Natural killer cell treated with Interleukin-12 subunit alpha and Interleukin-12 subunit beta and Interleukin-15 and Interleukin-18, amount 100 ng/mL, for 72 hours (primary cell): ENCODE data around the gene FAM76A. TPM values are rescaled to one million over a fixed set of nuclear protein-coding genes. Genes with fewer than 3 reads are reported as not detected.
A peak's percentile ranks its signal among the peaks of the same experiment; 100 is the strongest.
"Not testable (repeated sequence)": the region's sequence is repeated elsewhere in the genome, so short reads cannot be mapped to it uniquely, and the experiment has no call there.

Experiments used
- ATAC-seq, 2 donors: fragments of 150-1000 bp; cut with Tn5 transposase in 1 of 2; sonication (Bioruptor Pico), chemical (Tn5 transposase) in 1 of 2; 2 replicates each; pipeline ENCODE4 v1.10.0; 2021
- DNase-seq: peaks from one replicate; pipeline ENCODE4 v3.0.0; 2022; ENCODE audit warnings: low spot score
- H3K27ac Mint-ChIP-seq, 2 donors: 1 replicate in 1 of 2; 2 replicates in 1 of 2; pipeline ENCODE4 v1.8.0; 2022; ENCODE audit warnings: mixed read lengths in 2 of 2, mild to moderate bottlenecking in 1 of 2, moderate library complexity in 1 of 2
- H3K27me3 Mint-ChIP-seq, 2 donors: 1 replicate in 1 of 2; 2 replicates in 1 of 2; pipeline ENCODE4 v1.8.0; 2022; ENCODE audit warnings: mixed read lengths in 2 of 2
- H3K36me3 Mint-ChIP-seq: one replicate; pipeline ENCODE4 v1.8.0; 2022; ENCODE audit warnings: mixed read lengths
- H3K4me1 Mint-ChIP-seq, 2 donors: 1 replicate in 1 of 2; 2 replicates in 1 of 2; pipeline ENCODE4 v1.8.0; 2022; ENCODE audit warnings: low read depth in 2 of 2, mixed read lengths in 2 of 2, mild to moderate bottlenecking in 1 of 2
- H3K4me3 Mint-ChIP-seq: one replicate; pipeline ENCODE4 v1.8.0; 2022; ENCODE audit warnings: mixed read lengths
- H3K9me3 Mint-ChIP-seq: 2 replicates; pipeline ENCODE4 v1.8.0; 2022; ENCODE audit warnings: mixed read lengths
- total RNA-seq, 2 donors: library from RNA; stranded (reverse); gene quantifications; one replicate each; pipeline ENCODE4 v1.2.3, GENCODE V29; 2022

The FAM76A gene
- total RNA-seq, 2 donors from 2014 or later: 9.4 to 11.4 TPM

GRCh38 chr1:27776276-27776675 lies 50.5 kb downstream of the FAM76A start:
- peaks cover 28 to 35% of the 10 kb centered on the region in 2 donors for H3K4me1 Mint-ChIP-seq
- ATAC-seq, DNase-seq, H3K27me3 Mint-ChIP-seq, H3K9me3 Mint-ChIP-seq, H3K4me3 Mint-ChIP-seq: not testable (repeated sequence)
- H3K27ac Mint-ChIP-seq: peak overlapping the region in 1 of 2 donors; percentile 11
- H3K36me3 Mint-ChIP-seq: peaks cover 19% of the 10 kb centered on the region

GRCh38 chr1:27778056-27778455 lies 52.3 kb downstream of the FAM76A start:
- Mint-ChIP-seq H3K9me3 (no peaks in the 10 kb centered on the region), H3K27ac (no peak overlapping the region), H3K4me3 (no peak overlapping the region), H3K4me1 (peaks cover 26 to 33% of the 10 kb centered on the region in 2 donors), H3K27me3 (no peaks in the 10 kb centered on the region), H3K36me3 (peaks cover 19% of the 10 kb centered on the region)
- ATAC-seq: no peak
- no peak for DNase-seq

GRCh38 chr1:27779122-27779521 lies 53.4 kb downstream of the FAM76A start:
- ATAC-seq (no peak), DNase-seq (no peak)
- H3K4me1 Mint-ChIP-seq: peaks cover 20 to 27% of the 10 kb centered on the region in 2 donors
- H3K27me3 Mint-ChIP-seq: no peaks in the 10 kb centered on the region
- H3K36me3 Mint-ChIP-seq: peaks cover 13% of the 10 kb centered on the region
- H3K27ac Mint-ChIP-seq: no peak overlapping the region
- no peak overlapping the region for H3K4me3 Mint-ChIP-seq
- H3K9me3 Mint-ChIP-seq: no peaks in the 10 kb centered on the region

GRCh38 chr1:27782950-27783349 lies 57.2 kb downstream of the FAM76A start:
- Mint-ChIP-seq H3K9me3 (no peaks in the 10 kb centered on the region), H3K4me1 (peaks cover 17% of the 10 kb centered on the region in 2 donors), H3K36me3 (no peaks in the 10 kb centered on the region), H3K27me3 (no peaks in the 10 kb centered on the region), H3K4me3 (no peak overlapping the region), H3K27ac (no peak overlapping the region)
- no peak for ATAC-seq
- no peak for DNase-seq

GRCh38 chr1:27784700-27785099 lies 58.9 kb downstream of the FAM76A start:
- Mint-ChIP-seq H3K4me1 (peaks cover 17% of the 10 kb centered on the region in 2 donors), H3K27me3 (no peaks in the 10 kb centered on the region), H3K27ac (no peak overlapping the region), H3K9me3 (no peaks in the 10 kb centered on the region), H3K4me3 (no peak overlapping the region), H3K36me3 (no peaks in the 10 kb centered on the region)
- ATAC-seq (no peak), DNase-seq (no peak)

GRCh38 chr1:27785781-27786455 lies 60.2 kb downstream of the FAM76A start:
- H3K9me3 Mint-ChIP-seq: no peaks in the 10 kb centered on the region
- H3K36me3 Mint-ChIP-seq: no peaks in the 10 kb centered on the region
- H3K4me1 Mint-ChIP-seq: peaks cover 16 to 17% of the 10 kb centered on the region in 2 donors
- H3K4me3 Mint-ChIP-seq: no peak overlapping the region
- H3K27ac Mint-ChIP-seq: no peak overlapping the region
- DNase-seq: no peak
- ATAC-seq: no peak
- H3K27me3 Mint-ChIP-seq: no peaks in the 10 kb centered on the region

- peak overlapping the region in 1 of 2 donors; percentile 38 for H3K27ac Mint-ChIP-seq
- H3K36me3 Mint-ChIP-seq: no peaks in the 10 kb centered on the region
Observed at GRCh38 chr1:27787895-27788294, 62.1 kb downstream of the FAM76A start.

GRCh38 chr1:27789540-27790041 lies 63.8 kb downstream of the FAM76A start:
- no peak for ATAC-seq
- peaks cover 7 to 16% of the 10 kb centered on the region in 2 donors for H3K4me1 Mint-ChIP-seq
- H3K4me3 Mint-ChIP-seq: no peak overlapping the region
- no peaks in the 10 kb centered on the region for H3K9me3 Mint-ChIP-seq
- peak overlapping the region in 1 of 2 donors; percentile 65 for H3K27ac Mint-ChIP-seq
- no peaks in the 10 kb centered on the region for H3K27me3 Mint-ChIP-seq
- no peak for DNase-seq
- no peaks in the 10 kb centered on the region for H3K36me3 Mint-ChIP-seq

More at GRCh38 chr1:27787895-27788294, 62.1 kb downstream of the FAM76A start:
- no peak for ATAC-seq
- H3K4me3 Mint-ChIP-seq: no peak overlapping the region
- no peaks in the 10 kb centered on the region for H3K9me3 Mint-ChIP-seq
- H3K4me1 Mint-ChIP-seq: peaks cover 7 to 16% of the 10 kb centered on the region in 2 donors
- H3K27me3 Mint-ChIP-seq: no peaks in the 10 kb centered on the region
- no peak for DNase-seq

GRCh38 chr1:27790270-27790669 lies 64.5 kb downstream of the FAM76A start:
- peaks cover 7 to 13% of the 10 kb centered on the region in 2 donors for H3K4me1 Mint-ChIP-seq
- not testable (repeated sequence) for H3K36me3 Mint-ChIP-seq, H3K27ac Mint-ChIP-seq, DNase-seq, H3K9me3 Mint-ChIP-seq, H3K27me3 Mint-ChIP-seq, H3K4me3 Mint-ChIP-seq, ATAC-seq

GRCh38 chr1:27795601-27796000 lies 69.8 kb downstream of the FAM76A start:
- ATAC-seq (no peak), DNase-seq (no peak)
- Mint-ChIP-seq H3K9me3 (no peaks in the 10 kb centered on the region), H3K4me1 (peaks cover 3 to 6% of the 10 kb centered on the region in 2 donors), H3K27ac (peak overlapping the region in 1 of 2 donors; percentile 0), H3K36me3 (peaks cover 23% of the 10 kb centered on the region), H3K27me3 (no peaks in the 10 kb centered on the region), H3K4me3 (no peak overlapping the region)

GRCh38 chr1:27804791-27805190 lies 79.0 kb downstream of the FAM76A start:
- H3K36me3 Mint-ChIP-seq: peaks cover 29% of the 10 kb centered on the region
- H3K27ac Mint-ChIP-seq: peak overlapping the region in 1 of 2 donors; percentile 31
- H3K27me3 Mint-ChIP-seq: no peaks in the 10 kb centered on the region
- peak in 1 of 2 donors; percentile 51 for ATAC-seq
- H3K4me3 Mint-ChIP-seq: no peak overlapping the region
- no peak for DNase-seq
- H3K9me3 Mint-ChIP-seq: no peaks in the 10 kb centered on the region
- H3K4me1 Mint-ChIP-seq: peaks cover 6 to 10% of the 10 kb centered on the region in 2 donors

GRCh38 chr1:27806758-27807157 lies 81.0 kb downstream of the FAM76A start:
- Mint-ChIP-seq H3K9me3 (no peaks in the 10 kb centered on the region), H3K4me1 (peaks cover 8 to 10% of the 10 kb centered on the region in 2 donors), H3K4me3 (no peak overlapping the region), H3K36me3 (peaks cover 26% of the 10 kb centered on the region), H3K27ac (no peak overlapping the region), H3K27me3 (no peaks in the 10 kb centered on the region)
- DNase-seq (no peak), ATAC-seq (no peak)

- ATAC-seq (no peak), DNase-seq (no peak)
- peak overlapping the region in 1 of 2 donors; percentile 44 for H3K27ac Mint-ChIP-seq
- no peaks in the 10 kb centered on the region for H3K9me3 Mint-ChIP-seq
- no peaks in the 10 kb centered on the region for H3K27me3 Mint-ChIP-seq
- H3K36me3 Mint-ChIP-seq: peaks cover 24% of the 10 kb centered on the region
- peaks cover 8 to 10% of the 10 kb centered on the region in 2 donors for H3K4me1 Mint-ChIP-seq
- no peak overlapping the region for H3K4me3 Mint-ChIP-seq
Observed at GRCh38 chr1:27807385-27807784, 81.6 kb downstream of the FAM76A start.

GRCh38 chr1:27808131-27808530 lies 82.4 kb downstream of the FAM76A start:
- not testable (repeated sequence) for H3K9me3 Mint-ChIP-seq, H3K27ac Mint-ChIP-seq, H3K27me3 Mint-ChIP-seq, DNase-seq, H3K4me3 Mint-ChIP-seq, ATAC-seq
- Mint-ChIP-seq H3K36me3 (peaks cover 18% of the 10 kb centered on the region), H3K4me1 (peaks cover 8 to 10% of the 10 kb centered on the region in 2 donors)
